Liver (tissue), 9 donors: ENCODE measurements around the gene NINJ2. TPM values are rescaled to one million over a fixed set of nuclear protein-coding genes. Genes with fewer than 3 reads are reported as not detected.

Experiments used
- DNase-seq: peaks from one replicate; pipeline ENCODE4 v3.0.0-alpha.2; 2017; ENCODE audit warnings: low spot score
- H3K27ac ChIP-seq, 2 donors: one replicate each; pipeline ENCODE4 v1.7.0; 2013; ENCODE audit warnings: inconsistent platforms in 2 of 2, low read length in 2 of 2, control low read depth in 1 of 2, low read depth in 1 of 2, mild to moderate bottlenecking in 1 of 2
- H3K27me3 ChIP-seq, 4 donors: one replicate each; pipeline versions ENCODE4 v1.6.1 to v1.7.0; 2013; ENCODE audit warnings: low read length in 3 of 4, inconsistent platforms in 1 of 4, mild to moderate bottlenecking in 1 of 4, moderate library complexity in 1 of 4; ENCODE audit not compliant: control insufficient read depth in 4 of 4, insufficient read depth in 4 of 4
- H3K36me3 ChIP-seq, 4 donors: one replicate each; pipeline versions ENCODE4 v1.6.1 to v1.7.0; 2013; ENCODE audit warnings: low read length in 3 of 4, mild to moderate bottlenecking in 3 of 4, low read depth in 1 of 4, moderate library complexity in 1 of 4; ENCODE audit not compliant: control insufficient read depth in 4 of 4, insufficient read depth in 3 of 4
- H3K4me1 ChIP-seq, 4 donors: one replicate each; pipeline versions ENCODE4 v1.6.1 to v1.7.0; 2013; ENCODE audit warnings: low read length in 3 of 4, mild to moderate bottlenecking in 3 of 4, moderate library complexity in 1 of 4; ENCODE audit not compliant: control insufficient read depth in 4 of 4, insufficient read depth in 4 of 4
- H3K4me3 ChIP-seq, 3 donors: one replicate each; pipeline versions ENCODE4 v1.6.1 to v1.7.0; 2013; ENCODE audit warnings: low read length in 3 of 3, control low read depth in 1 of 3, low read depth in 1 of 3, mild to moderate bottlenecking in 1 of 3
- H3K9ac ChIP-seq, 2 donors: one replicate each; pipeline ENCODE4 v1.7.0; 2013; ENCODE audit warnings: low read length in 2 of 2, mild to moderate bottlenecking in 2 of 2, moderate library complexity in 2 of 2, control low read depth in 1 of 2, low read depth in 1 of 2
- H3K9me3 ChIP-seq, 4 donors: one replicate each; pipeline versions ENCODE4 v1.6.1 to v1.7.0; 2013; ENCODE audit warnings: low read length in 3 of 4; ENCODE audit not compliant: control insufficient read depth in 4 of 4
- FOXA1 ChIP-seq: IDR thresholded peaks from 2 replicates; pipeline ENCODE4 v1.6.1; 2016; ENCODE audit warnings: antibody characterized with exemption
- GABPA ChIP-seq, 2 donors: IDR thresholded peaks in 1 of 2; conservative IDR thresholded peaks in 1 of 2; 2 replicates each; pipeline ENCODE4 v1.6.1; 2016; ENCODE audit warnings: antibody characterized with exemption in 2 of 2, mild to moderate bottlenecking in 1 of 2, moderate library complexity in 1 of 2
- HNF4G ChIP-seq: IDR thresholded peaks from 2 replicates; pipeline ENCODE4 v1.6.1; 2016; ENCODE audit warnings: antibody characterized with exemption
- NR2F2 ChIP-seq: IDR thresholded peaks from 2 replicates; pipeline ENCODE4 v1.6.1; 2016; ENCODE audit warnings: antibody characterized with exemption
- RXRA ChIP-seq, 2 donors: IDR thresholded peaks; 2 replicates each; pipeline ENCODE4 v1.6.1; 2017 to 2018; ENCODE audit warnings: antibody characterized with exemption in 2 of 2, mild to moderate bottlenecking in 1 of 2
- WGBS: extraction: QIAGEN DNeasy Blood & Tissue Kit; methylation state at CpG from one replicate; pipeline ENCODE4 v1.1.7; 2013; 5-methylcytosine and 5-hydroxymethylcytosine counted together
- polyA plus RNA-seq, 2 donors: library from polyadenylated mRNA; stranded (reverse) in 1 of 2; unstranded in 1 of 2; fragments of 200-250 nt in 1 of 2; fragments of >200 nt in 1 of 2; fragmentation: Nextera tagmentation in 1 of 2; extraction: Ambion mirVana in 1 of 2; gene quantifications; one replicate each; pipeline versions ENCODE4 v1.2.1 to v1.2.3, GENCODE V29; 2013 to 2015
- total RNA-seq, 2 donors: library from RNA; depleted of rRNA; stranded (reverse); fragments of >200 nt; gene quantifications; one replicate each; pipeline ENCODE4 v1.2.3, GENCODE V29; 2014
- TF ChIP-seq, protein P1 (sequence below): IDR thresholded peaks from 2 replicates; pipeline ENCODE4 v1.6.1; 2016; ENCODE audit warnings: antibody characterized with exemption
- TF ChIP-seq, protein P2 (sequence below): IDR thresholded peaks from 2 replicates; pipeline ENCODE4 v1.6.1; 2016; ENCODE audit warnings: antibody characterized with exemption
- TF ChIP-seq, protein P3 (sequence below): fragments of 150-350 bp; IDR thresholded peaks from 2 replicates; pipeline ENCODE4 v1.5.1; 2017; ENCODE audit warnings: improper control_type of control experiment, low read depth, low read length; ENCODE audit not compliant: missing input control
- TF ChIP-seq, protein P4 (sequence below): IDR thresholded peaks from 2 replicates; pipeline ENCODE4 v1.6.1; 2016; ENCODE audit warnings: antibody characterized with exemption
- donor health status: healthy.
- donor health status: healthy.
- donor health status: healthy.
- donor health status: healthy.
- donor health status: healthy.

NINJ2 gene
- total and polyA plus RNA-seq, 4 donors = 6.7 to 16.5 (median 15.4) TPM

DNA sequence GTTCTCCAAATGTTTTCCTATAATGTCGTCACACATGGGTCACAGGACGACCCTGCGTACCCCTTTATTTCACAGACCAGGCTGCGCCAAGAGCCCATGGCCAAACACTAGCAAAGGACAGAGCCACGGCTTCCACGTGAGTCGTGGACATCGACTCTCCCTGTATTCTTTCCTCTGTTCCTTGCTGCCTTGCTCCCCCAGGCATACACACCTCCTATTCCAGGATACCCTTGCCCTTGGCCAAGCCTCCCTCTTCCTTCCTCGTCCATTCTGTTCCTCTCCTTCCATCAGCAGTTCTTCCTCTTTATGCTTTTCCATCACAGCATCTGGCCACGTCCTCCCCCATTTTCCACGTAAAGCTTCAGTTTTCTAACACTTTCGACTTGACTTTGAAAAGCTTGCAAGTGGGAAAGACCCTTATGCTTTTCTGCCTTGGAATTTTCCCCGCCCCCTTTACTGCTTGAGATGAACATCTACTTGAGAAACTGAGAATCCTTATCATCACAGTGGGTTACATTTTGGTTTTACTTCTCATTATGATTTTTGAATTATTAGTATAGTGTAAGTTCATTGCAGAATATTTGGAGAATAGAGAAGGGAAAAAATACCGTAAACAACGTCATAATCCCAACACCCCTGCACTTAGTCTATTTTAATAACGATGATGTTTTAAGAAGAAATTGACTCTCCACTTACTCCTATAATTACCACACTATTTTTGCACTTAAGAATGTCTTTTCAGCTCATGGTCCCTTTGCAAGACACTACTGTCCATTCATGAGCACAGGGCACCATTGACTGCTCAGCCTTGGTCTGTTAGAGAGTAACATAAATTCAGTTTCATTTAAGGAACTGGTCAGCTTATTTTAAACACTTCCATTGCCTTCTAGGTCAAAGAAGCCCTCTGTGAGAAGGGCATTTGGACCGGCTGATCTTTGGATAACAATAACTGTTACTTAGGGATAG lies 15.8 kb upstream of the NINJ2 start:
- H3K4me3 ChIP-seq = no peak overlapping the region
- H3K9me3 ChIP-seq = no peaks in the 10 kb centered on the region
- TF ChIP-seq, protein P1, sequence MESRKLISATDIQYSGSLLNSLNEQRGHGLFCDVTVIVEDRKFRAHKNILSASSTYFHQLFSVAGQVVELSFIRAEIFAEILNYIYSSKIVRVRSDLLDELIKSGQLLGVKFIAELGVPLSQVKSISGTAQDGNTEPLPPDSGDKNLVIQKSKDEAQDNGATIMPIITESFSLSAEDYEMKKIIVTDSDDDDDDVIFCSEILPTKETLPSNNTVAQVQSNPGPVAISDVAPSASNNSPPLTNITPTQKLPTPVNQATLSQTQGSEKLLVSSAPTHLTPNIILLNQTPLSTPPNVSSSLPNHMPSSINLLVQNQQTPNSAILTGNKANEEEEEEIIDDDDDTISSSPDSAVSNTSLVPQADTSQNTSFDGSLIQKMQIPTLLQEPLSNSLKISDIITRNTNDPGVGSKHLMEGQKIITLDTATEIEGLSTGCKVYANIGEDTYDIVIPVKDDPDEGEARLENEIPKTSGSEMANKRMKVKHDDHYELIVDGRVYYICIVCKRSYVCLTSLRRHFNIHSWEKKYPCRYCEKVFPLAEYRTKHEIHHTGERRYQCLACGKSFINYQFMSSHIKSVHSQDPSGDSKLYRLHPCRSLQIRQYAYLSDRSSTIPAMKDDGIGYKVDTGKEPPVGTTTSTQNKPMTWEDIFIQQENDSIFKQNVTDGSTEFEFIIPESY = no peak
- no peak for TF ChIP-seq RXRA (IDR thresholded peaks at IDR 0.05)
- no peak for TF ChIP-seq NR2F2
- TF ChIP-seq FOXA1 = no peak
- TF ChIP-seq GABPA (IDR thresholded peaks at IDR 0.05 in 1 of 2, conservative IDR thresholded peaks at IDR 0.05 in 1 of 2) = no peak
- TF ChIP-seq, protein P2, sequence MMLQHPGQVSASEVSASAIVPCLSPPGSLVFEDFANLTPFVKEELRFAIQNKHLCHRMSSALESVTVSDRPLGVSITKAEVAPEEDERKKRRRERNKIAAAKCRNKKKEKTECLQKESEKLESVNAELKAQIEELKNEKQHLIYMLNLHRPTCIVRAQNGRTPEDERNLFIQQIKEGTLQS = no peak
- TF ChIP-seq, protein P3, sequence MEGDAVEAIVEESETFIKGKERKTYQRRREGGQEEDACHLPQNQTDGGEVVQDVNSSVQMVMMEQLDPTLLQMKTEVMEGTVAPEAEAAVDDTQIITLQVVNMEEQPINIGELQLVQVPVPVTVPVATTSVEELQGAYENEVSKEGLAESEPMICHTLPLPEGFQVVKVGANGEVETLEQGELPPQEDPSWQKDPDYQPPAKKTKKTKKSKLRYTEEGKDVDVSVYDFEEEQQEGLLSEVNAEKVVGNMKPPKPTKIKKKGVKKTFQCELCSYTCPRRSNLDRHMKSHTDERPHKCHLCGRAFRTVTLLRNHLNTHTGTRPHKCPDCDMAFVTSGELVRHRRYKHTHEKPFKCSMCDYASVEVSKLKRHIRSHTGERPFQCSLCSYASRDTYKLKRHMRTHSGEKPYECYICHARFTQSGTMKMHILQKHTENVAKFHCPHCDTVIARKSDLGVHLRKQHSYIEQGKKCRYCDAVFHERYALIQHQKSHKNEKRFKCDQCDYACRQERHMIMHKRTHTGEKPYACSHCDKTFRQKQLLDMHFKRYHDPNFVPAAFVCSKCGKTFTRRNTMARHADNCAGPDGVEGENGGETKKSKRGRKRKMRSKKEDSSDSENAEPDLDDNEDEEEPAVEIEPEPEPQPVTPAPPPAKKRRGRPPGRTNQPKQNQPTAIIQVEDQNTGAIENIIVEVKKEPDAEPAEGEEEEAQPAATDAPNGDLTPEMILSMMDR = no peak
- TF ChIP-seq, protein P4, sequence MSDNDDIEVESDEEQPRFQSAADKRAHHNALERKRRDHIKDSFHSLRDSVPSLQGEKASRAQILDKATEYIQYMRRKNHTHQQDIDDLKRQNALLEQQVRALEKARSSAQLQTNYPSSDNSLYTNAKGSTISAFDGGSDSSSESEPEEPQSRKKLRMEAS = no peak
- no peaks in the 10 kb centered on the region for H3K36me3 ChIP-seq
- no peak for DNase-seq
- peaks cover under 1 to 10% (median 1%) of the 10 kb centered on the region in 4 donors for H3K4me1 ChIP-seq
- H3K27ac ChIP-seq = no peak overlapping the region
- no peaks in the 10 kb centered on the region for H3K27me3 ChIP-seq
- 87% methylated on average over 17 of the region's 17 CpGs for WGBS
- no peak overlapping the region for H3K9ac ChIP-seq

DNA sequence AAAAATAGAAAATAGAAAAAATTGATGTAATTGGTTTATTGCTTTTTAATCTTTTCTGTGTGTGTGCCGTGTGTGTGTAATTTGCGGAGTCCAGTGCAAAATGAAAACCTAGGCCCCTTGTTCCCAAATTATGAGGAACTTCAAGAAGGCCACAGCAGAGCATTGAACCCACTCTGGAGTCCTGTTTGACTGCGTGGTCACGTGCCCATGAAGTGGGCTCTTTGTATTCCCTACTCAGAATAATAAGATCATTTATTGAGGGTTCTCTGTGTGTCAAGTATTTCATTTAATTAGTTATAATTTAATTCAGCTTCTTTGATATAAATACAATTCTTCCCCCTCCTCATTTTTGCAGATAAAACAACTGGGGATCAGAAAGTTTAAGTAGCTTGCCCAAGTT lies 12.3 kb upstream of the NINJ2 start:
- peaks cover 9 to 28% (median 13%) of the 10 kb centered on the region in 4 donors for H3K4me1 ChIP-seq
- H3K9ac ChIP-seq = no peak overlapping the region
- no peaks in the 10 kb centered on the region for H3K9me3 ChIP-seq
- H3K36me3 ChIP-seq = no peaks in the 10 kb centered on the region
- 94% methylated on average over 4 of the region's 4 CpGs for WGBS
- DNase-seq = no peak
- H3K27ac ChIP-seq = no peak overlapping the region
- no peak overlapping the region for H3K4me3 ChIP-seq
- TF ChIP-seq, protein P1 = no peak
- no peak for TF ChIP-seq HNF4G
- no peaks in the 10 kb centered on the region for H3K27me3 ChIP-seq
